GM18907 (cell line): ENCODE measurements around the gene CFAP299.

ENCODE experiments used
- ATAC-seq: cut with Tn5 transposase; IDR thresholded peaks from one replicate; pipeline ENCODE4 v1.9.1; 2021; ENCODE audit warnings: mild to moderate bottlenecking, moderate library complexity; ENCODE audit not compliant: unreplicated experiment

Gene CFAP299

GRCh38 chr4:80999943-81000342, 664.4 kb downstream of the CFAP299 start:
- ATAC-seq: no peak

DNA sequence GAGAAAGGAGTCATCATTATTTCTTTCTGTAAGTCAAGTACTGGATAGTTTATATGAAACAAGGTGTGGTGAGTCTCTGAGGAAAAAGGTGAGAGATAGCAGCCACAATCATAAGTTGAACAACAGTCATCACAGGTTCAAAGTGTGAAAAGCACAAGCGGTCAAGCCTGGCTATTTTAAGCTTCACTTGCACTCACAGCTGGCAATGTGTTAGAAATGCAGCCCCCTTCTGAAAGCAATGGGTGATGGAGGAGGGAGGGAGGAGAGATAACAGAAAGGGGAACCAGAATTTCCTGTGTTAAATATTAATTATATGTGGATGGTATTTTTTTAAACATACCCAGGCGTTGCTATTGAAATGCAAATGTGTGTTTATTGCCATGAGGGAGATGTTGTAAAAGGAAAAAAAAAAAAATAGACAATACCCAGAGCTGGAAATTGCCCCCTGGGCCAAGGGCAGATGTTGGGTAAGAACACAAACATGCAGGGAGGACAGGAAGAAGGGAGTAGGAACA, 668.1 kb downstream of the CFAP299 start:
- peak; percentile 100 for ATAC-seq

DNA sequence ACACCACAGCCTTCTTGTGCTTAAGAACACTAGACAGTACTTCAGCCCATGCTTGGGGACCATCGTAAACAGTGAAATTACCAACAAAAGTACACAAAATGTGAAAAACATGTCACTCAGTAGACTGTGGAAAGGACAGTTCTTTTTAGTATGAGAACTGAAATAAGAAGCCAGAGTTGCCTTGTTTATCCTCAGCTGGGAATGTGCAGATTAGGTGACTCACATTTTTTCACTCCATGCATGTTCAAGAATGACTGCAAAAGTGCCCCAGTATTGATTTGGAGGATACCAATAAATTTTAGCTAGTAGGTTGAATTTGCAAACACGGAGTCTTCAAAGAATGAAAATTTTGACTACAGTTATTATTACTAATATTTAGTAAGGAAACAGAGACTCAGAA, 671.9 kb downstream of the CFAP299 start:
- ATAC-seq: no peak
